GM12878 (cell line): Measurements from ENCODE around the gene ECM2. TPM values are rescaled to one million over a fixed set of nuclear protein-coding genes. Genes with fewer than 3 reads are reported as not detected.

ENCODE experiments used
- ATAC-seq: fragments of 200-7000 bp; cut with Tn5 transposase; 3 replicates; pipeline ENCODE4 v1.9.1; 2020; ENCODE audit warnings: mild to moderate bottlenecking, moderate library complexity
- BruUV-seq: library from RNA; stranded (reverse); fragments of 400-500 nt; replicated peaks from 2 replicates; lab custom pipeline; 2021; lab: Mats Ljungman, UMichigan
- CTCF ChIA-PET: fragments of 300-600 bp; sonication (Branson Sonifier 250); formaldehyde crosslinking; extraction: SDS; loops from one replicate; lab custom pipeline; 2021; ENCODE audit warnings: inconsistent platforms; lab: Yijun Ruan, JAX
- POLR2A ChIA-PET: fragments of 350-600 bp; formaldehyde crosslinking; extraction: SDS; loops from one replicate; lab custom pipeline; 2021; ENCODE audit warnings: inconsistent platforms; lab: Charles Lee
- RAD21 ChIA-PET: fragments of 300-600 bp; sonication (Branson Sonifier 250); formaldehyde crosslinking; loops from one replicate; lab custom pipeline; 2023; ENCODE audit warnings: antibody characterized with exemption; ENCODE audit not compliant: unreplicated experiment; lab: Charles Lee
- SMC1A ChIA-PET: fragments of 300-600 bp; sonication (Branson Sonifier 250); formaldehyde crosslinking; loops from one replicate; lab custom pipeline; 2023; ENCODE audit not compliant: unreplicated experiment, uncharacterized antibody; lab: Charles Lee
- DNase-seq: peaks from one replicate; pipeline ENCODE4 v3.0.0-alpha.2; 2011; ENCODE audit warnings: low read depth, low spot score
- FAIRE-seq: peaks from 3 replicates; lab custom pipeline; 2011; peaks lifted over from hg19 to GRCh38; lab: Jason Lieb, UNC
- H2AFZ ChIP-seq: 2 replicates; pipeline ENCODE4 v1.6.0; 2011; ENCODE audit warnings: low read depth, low read length, control low read depth; ENCODE audit not compliant: control insufficient read depth
- H3K27ac ChIP-seq: 2 replicates; pipeline ENCODE4 v1.5.1; 2011; ENCODE audit warnings: control low read depth; ENCODE audit not compliant: control insufficient read depth, insufficient read depth
- H3K27me3 ChIP-seq, 2 experiments: replicated peaks in 1 of 2; 2 replicates each; pipeline versions ENCODE4 v1.6.0 to v1.6.1; 2011; ENCODE audit warnings: low read length in 1 of 2; ENCODE audit not compliant: control insufficient read depth in 2 of 2, insufficient read depth in 2 of 2
- H3K36me3 ChIP-seq, 2 experiments: 2 replicates each; pipeline ENCODE4 v1.5.1; 2011; ENCODE audit warnings: low read length in 1 of 2; ENCODE audit not compliant: control insufficient read depth in 2 of 2, insufficient read depth in 2 of 2
- H3K4me1 ChIP-seq: 2 replicates; pipeline ENCODE4 v1.6.1; 2011; ENCODE audit warnings: mild to moderate bottlenecking, low read length, moderate library complexity, mixed read lengths; ENCODE audit not compliant: control insufficient read depth, insufficient read depth
- H3K4me2 ChIP-seq: 2 replicates; pipeline ENCODE4 v1.6.0; 2011; ENCODE audit warnings: control low read depth; ENCODE audit not compliant: control insufficient read depth, insufficient read depth
- H3K4me3 ChIP-seq: fragments of 200-600 bp; sonication (generic); 2 replicates; pipeline ENCODE4 v1.5.1; 2016
- H3K79me2 ChIP-seq: 2 replicates; pipeline ENCODE4 v1.6.0; 2011; ENCODE audit warnings: low read length; ENCODE audit not compliant: control insufficient read depth, insufficient read depth
- H3K9ac ChIP-seq: 2 replicates; pipeline ENCODE4 v1.8.0; 2011; ENCODE audit warnings: low read length, control low read depth, mixed read lengths; ENCODE audit not compliant: control insufficient read depth, insufficient read depth
- H3K9me3 ChIP-seq: replicated peaks from 3 replicates; pipeline ENCODE4 v1.5.1; 2011; ENCODE audit warnings: mild to moderate bottlenecking, low read length; ENCODE audit not compliant: control insufficient read depth, insufficient read depth
- H4K20me1 ChIP-seq: 2 replicates; pipeline ENCODE4 v1.6.0; 2011; ENCODE audit not compliant: control insufficient read depth, insufficient read depth
- CHD1 ChIP-seq: IDR thresholded peaks from 2 replicates; pipeline ENCODE4 v1.6.1; 2012; ENCODE audit warnings: low read depth, low read length, improper control_type of control experiment
- EED ChIP-seq: sonication (generic); IDR thresholded peaks from 2 replicates; pipeline ENCODE4 v1.6.1; 2016; ENCODE audit warnings: antibody characterized with exemption, low read depth
- HCFC1 ChIP-seq: fragments of 150-350 bp; IDR thresholded peaks from 2 replicates; pipeline ENCODE4 v1.6.1; 2014; ENCODE audit warnings: low read length
- RBBP5 ChIP-seq: fragments of 200-600 bp; sonication (generic); conservative IDR thresholded peaks from 2 replicates; pipeline ENCODE4 v1.6.1; 2016
- RELA ChIP-seq: fragments of 450-650 bp; IDR thresholded peaks from 2 replicates; pipeline ENCODE4 v1.8.0; 2014; ENCODE audit warnings: borderline replicate concordance; ENCODE audit not compliant: partially characterized antibody
- SREBF1 ChIP-seq: IDR thresholded peaks from 2 replicates; pipeline ENCODE4 v1.6.1; 2012; ENCODE audit warnings: mild to moderate bottlenecking, low read length
- TARDBP ChIP-seq: IDR thresholded peaks from 2 replicates; pipeline ENCODE4 v1.6.1; 2016; ENCODE audit warnings: borderline replicate concordance
- ZBTB4 ChIP-seq: fragments of 450-650 bp; formaldehyde crosslinking; IDR thresholded peaks from 2 replicates; pipeline ENCODE4 v1.4.0; 2022; ENCODE audit warnings: mild to moderate bottlenecking, moderate library complexity
- ZNF592 ChIP-seq: fragments of 450-650 bp; IDR thresholded peaks from 2 replicates; pipeline ENCODE4 v1.6.1; 2017; ENCODE audit warnings: mild to moderate bottlenecking, moderate library complexity
- WGBS: methylation state at CpG from one replicate; pipeline ENCODE4 v1.1.6; 2016; ENCODE audit warnings: low lambda C conversion rate; ENCODE audit not compliant: insufficient replicate concordance, insufficient coverage; ENCODE audit errors: missing lambda C conversion rate; 5-methylcytosine and 5-hydroxymethylcytosine counted together
- in situ Hi-C: fragments of 300-500 bp; cut with MboI; formaldehyde crosslinking; loops from 9 replicates; pipeline ENCODE4 v1.14.3; 2018; ENCODE audit warnings: mixed read lengths
- intact Hi-C: fragments of 100-400 bp; cut with micrococcal nuclease; formaldehyde crosslinking; loops from one replicate; pipeline ENCODE4 v1.14.2; 2022; ENCODE audit not compliant: unreplicated experiment
- polyA plus RNA-seq, 11 experiments: library from polyadenylated mRNA; depleted of rRNA in 4 of 11; unstranded in 6 of 11; stranded (reverse) in 5 of 11; fragments of >200 nt; fragmentation: Nextera tagmentation in 4 of 11; fragmentation: Illumina TruSeq in 1 of 11; extraction: Ambion mirVana in 4 of 11; extraction: Trizol in 1 of 11; gene quantifications; 1 replicate in 1 of 11; 2 replicates in 10 of 11; pipeline versions ENCODE4 v1.2.1 to v1.2.3, GENCODE V29; 2011 to 2016; ENCODE audit warnings: inconsistent platforms in 2 of 11, missing spikeins in 2 of 11, low read depth in 1 of 11
- total RNA-seq, 4 experiments: library from RNA; depleted of rRNA in 3 of 4; stranded (reverse); fragments of >200 nt in 3 of 4; fragmentation: Illumina TruSeq in 1 of 4; extraction: Trizol in 1 of 4; gene quantifications; 2 replicates each; pipeline versions ENCODE4 v1.2.1 to v1.2.3, GENCODE V29; 2013 to 2021

Gene ECM2
- total and polyA plus RNA-seq, 10 of the 15 experiments (the other 5 are each of a cell fraction or from before 2014, with no cell fraction given) = 0.03 to 0.67 (median 0.09) TPM; not detected in 2

- Histone ChIP-seq H3K36me3 (no peaks in the 10 kb centered on the region), H3K4me2 (no peak overlapping the region), H3K27ac (no peak overlapping the region)
- no peak for ATAC-seq
- POLR2A ChIA-PET = no interaction called here
- TF ChIP-seq EED (no peak), RELA (no peak)
- TF ChIP-seq, all 136 proteins: peak for 0
- Histone ChIP-seq H3K9me3 (no peaks in the 10 kb centered on the region), H3K79me2 (no peaks in the 10 kb centered on the region), H4K20me1 (no peaks in the 10 kb centered on the region), H3K9ac (no peak overlapping the region), H3K4me3 (no peak overlapping the region), H3K4me1 (no peaks in the 10 kb centered on the region), H2AFZ (no peak overlapping the region), H3K27me3 (no peaks in the 10 kb centered on the region)
- DNase-seq (no peak), FAIRE-seq (no peak)
- ChIA-PET CTCF (no interaction called here), SMC1A (no interaction called here), RAD21 (no interaction called here)
- no TSS peak for BruUV-seq
- WGBS = 75% methylated on average over 2 of the region's 2 CpGs
- in situ Hi-C loops = no loop called here
- intact Hi-C loops = loop anchor here (10.0 kb wide), 1 partner anchor 135 kb away; no protein-coding TSS in a partner anchor
Measured at GRCh38 chr9:92499701-92500100, 36.1 kb downstream of the ECM2 start.

DNA sequence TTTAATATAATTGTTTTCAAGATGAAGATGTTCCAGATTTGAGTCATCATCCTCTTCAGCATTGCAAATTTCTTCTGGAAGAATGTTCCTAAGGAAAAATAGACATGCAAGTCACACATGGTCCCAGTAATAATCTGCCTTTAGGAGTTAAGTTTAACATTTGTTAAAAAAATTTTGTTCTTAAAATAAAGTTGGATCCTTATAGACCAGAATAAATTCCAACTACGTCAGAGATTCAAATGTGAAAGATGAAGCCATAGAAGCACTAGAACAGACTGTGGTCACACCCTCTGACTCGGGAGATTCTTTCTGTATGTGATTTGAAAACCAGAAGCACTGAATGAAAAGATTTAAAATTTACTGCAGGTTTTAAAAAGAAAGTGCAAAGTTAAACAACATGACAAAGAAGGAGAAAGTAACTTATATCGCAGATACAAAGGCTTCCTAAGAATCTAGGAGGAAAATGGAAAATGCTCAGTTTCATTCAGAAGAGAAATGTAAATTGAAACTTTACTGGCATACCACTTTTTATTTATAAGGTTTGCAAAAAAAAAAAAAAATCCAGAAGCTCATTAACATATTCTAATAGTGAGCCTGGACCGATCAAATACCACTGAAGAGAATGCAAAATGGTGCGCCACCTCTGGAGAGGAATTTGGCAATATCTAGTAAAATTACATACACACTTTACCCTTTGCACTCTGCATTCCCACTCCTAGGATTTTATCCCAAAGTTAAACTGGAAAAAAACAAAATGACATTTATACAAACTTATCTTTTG lies 39.2 kb downstream of the ECM2 start:
- no peak for ATAC-seq
- H3K27ac ChIP-seq = no peak overlapping the region
- no peaks in the 10 kb centered on the region for H3K9me3 ChIP-seq
- H3K79me2 ChIP-seq = no peaks in the 10 kb centered on the region
- ChIA-PET SMC1A (interaction anchor here (0.7 to 1.3 kb wide), 2 partner anchors 11 to 96 kb away, joined by 3 read pairs; no protein-coding TSS in a partner anchor), CTCF (no interaction called here), RAD21 (no interaction called here), POLR2A (no interaction called here)
- in situ Hi-C loops (no loop called here), intact Hi-C loops (no loop called here)
- no peak for DNase-seq
- no peaks in the 10 kb centered on the region for H4K20me1 ChIP-seq
- no peaks in the 10 kb centered on the region for H3K4me1 ChIP-seq
- H3K9ac ChIP-seq = no peak overlapping the region
- H3K4me2 ChIP-seq = no peak overlapping the region
- H3K36me3 ChIP-seq = no peaks in the 10 kb centered on the region; a peak in 1 of 4 replicates
- WGBS = 98% methylated on average over 5 of the region's 5 CpGs
- no peaks in the 10 kb centered on the region for H3K27me3 ChIP-seq
- no peak overlapping the region for H2AFZ ChIP-seq
- no TSS peak for BruUV-seq
- no peak for FAIRE-seq
- no peak overlapping the region for H3K4me3 ChIP-seq
- no peak for TF ChIP-seq HCFC1
- TF ChIP-seq ZBTB4 = no peak
- TF ChIP-seq ZNF592 = no peak
- TF ChIP-seq SREBF1 = no peak
- TF ChIP-seq CHD1 = no peak
- TF ChIP-seq RBBP5 = no peak
- TF ChIP-seq TARDBP = no peak
